ENCODE results near the gene ARAP3.
A peak's percentile ranks its signal among the peaks of the same experiment; 100 is the strongest.

Gene ARAP3

GRCh38 chr5:141639357-141640050, 42.5 kb downstream of the ARAP3 start:
- no peak for DNase-seq

- DNase-seq = no peak
Measured at GRCh38 chr5:141638771-141639170, 43.3 kb downstream of the ARAP3 start.

DNA sequence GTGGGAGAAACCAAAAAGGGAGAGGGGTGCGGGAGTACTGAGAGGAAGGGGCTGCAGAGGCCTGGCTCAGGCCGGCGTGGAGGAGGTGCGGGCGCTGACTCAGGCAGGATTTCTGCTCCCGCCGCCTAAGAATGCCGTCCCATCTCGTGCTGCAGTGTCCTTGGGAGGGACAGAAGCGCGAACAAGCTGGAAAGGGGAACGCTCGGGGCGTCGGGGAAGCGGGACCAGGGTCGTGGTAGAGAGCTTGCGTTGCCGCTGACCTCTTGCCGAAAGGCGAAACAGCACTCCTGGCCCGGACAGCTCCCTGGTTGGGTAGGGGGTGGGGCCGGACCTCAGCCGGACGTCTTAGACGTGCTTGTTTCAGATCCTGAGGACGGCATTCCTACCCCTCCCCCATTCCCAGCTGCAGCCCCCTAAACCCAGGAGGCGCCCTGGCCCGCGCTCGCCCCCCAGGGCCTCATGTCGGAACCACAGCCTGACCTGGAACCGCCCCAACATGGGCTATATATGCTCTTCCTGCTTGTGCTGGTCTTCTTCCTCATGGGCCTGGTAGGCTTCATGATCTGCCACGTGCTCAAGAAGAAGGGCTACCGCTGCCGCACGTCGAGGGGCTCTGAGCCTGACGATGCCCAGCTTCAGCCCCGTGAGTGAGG, 44.1 kb downstream of the ARAP3 start:
- peak; percentile 55 for DNase-seq

- peak; percentile 51 for DNase-seq
Measured at GRCh38 chr5:141637123-141637766, 44.8 kb downstream of the ARAP3 start.

GRCh38 chr5:141636413-141637122, 45.5 kb downstream of the ARAP3 start, which contains the start of the genes HDAC3 and RELL2:
Gene HDAC3 (minus strand): TSS chr5:141636849. CDS start chr5:141636790, 59 bp downstream.
Gene RELL2 (plus strand): TSS chr5:141636997. CDS start chr5:141638226, 1,229 bp downstream.
- DNase-seq = peak; percentile 86

- DNase-seq = no peak
Measured at GRCh38 chr5:141636106-141636412, 46.0 kb downstream of the ARAP3 start.

- DNase-seq = no peak
Measured at GRCh38 chr5:141635646-141636045, 46.4 kb downstream of the ARAP3 start.

GRCh38 chr5:141634720-141635119, 47.3 kb downstream of the ARAP3 start:
- no peak for DNase-seq

GRCh38 chr5:141633871-141634561, 48.0 kb downstream of the ARAP3 start:
- no peak for DNase-seq

DNA sequence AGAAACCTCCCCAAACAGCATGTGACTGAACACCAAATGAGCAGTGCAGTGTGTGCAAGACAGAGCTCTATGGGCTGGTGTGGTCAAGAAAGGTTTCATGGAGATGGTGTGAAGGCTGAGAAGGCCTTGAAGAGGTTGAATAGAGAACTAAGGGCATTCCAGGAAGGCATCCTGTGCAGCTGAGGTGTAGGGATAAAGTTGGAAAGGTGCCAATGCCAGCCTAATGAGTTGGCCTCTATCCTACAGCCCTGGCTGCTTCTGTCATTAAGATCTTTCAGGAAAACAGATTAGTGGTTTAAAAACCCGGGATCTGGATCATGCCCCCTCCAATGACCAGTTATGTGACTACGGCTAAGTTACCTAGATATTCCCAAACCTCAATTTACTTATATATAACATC, 49.4 kb downstream of the ARAP3 start:
- DNase-seq = no peak

GRCh38 chr5:141630570-141631140, 51.4 kb downstream of the ARAP3 start:
- no peak for DNase-seq

GRCh38 chr5:141628175-141628788, 53.7 kb downstream of the ARAP3 start:
- no peak for DNase-seq

DNA sequence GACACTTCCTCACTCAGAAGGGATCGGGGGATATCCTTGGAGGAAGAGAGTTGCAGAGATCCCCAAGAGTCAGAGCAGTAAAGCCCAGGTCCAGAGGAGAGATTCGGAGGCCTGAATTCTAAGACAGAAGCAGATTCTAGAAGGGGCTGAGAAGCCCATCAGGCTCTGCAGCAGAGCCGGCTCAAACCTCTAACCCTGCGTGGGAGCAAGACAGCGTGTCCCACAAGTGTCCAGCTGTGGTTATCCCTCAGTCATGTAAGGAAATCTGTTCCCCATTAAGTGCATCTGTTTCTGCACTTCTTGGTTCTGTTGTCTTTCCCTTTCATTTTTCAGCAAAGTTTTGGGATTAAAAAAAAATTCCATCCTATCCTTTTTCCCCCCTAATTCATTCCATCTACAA, 58.4 kb downstream of the ARAP3 start:
- no peak for DNase-seq

- DNase-seq = no peak
Measured at GRCh38 chr5:141623186-141623585, 58.8 kb downstream of the ARAP3 start.

DNA sequence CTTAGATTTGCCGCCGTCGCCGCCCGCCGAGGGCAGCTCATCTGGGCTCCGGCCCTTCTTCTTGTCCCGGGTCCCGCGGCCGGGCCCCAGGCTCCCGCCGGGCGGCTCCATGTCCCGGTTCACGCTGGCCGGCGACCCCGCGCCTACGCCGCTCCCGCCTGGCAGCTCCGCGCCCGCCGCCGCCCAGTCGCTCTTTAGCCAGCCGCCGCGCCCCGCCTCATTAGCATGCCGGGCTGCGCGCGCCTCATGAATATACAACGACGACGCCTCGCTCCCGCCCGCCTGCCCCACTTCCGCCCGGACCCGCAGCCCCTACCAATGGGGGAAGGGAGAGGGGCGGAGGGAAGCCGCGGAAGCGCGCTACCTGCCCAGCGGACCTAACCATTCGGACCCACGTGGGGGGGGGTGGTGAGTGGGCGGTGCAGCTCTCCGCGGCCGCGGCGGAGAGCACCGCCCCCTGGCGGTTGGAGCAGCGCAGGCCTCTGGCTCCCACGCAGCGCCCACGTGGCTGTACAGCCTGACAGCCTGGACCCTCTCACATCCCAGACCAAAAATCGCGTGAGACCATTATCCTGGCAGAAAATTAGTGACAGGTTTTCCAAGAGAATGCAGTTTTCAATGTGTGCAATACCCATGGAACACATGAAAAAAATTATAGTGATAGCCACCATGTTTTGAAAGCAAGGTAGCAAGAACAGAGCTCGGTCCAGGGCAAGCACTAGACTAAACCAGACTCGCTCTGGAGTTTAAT, 63.1 kb downstream of the ARAP3 start, which contains the start of gene DIAPH1:
DIAPH1 (minus strand) TSS at position 197 of the 751 bp plus-strand sequence; CDS start at position 111, 86 bp downstream.
- DNase-seq = peak; percentile 99

GRCh38 chr5:141618030-141618803, 63.8 kb downstream of the ARAP3 start:
- peak; percentile 52 for DNase-seq

- DNase-seq = no peak
Measured at GRCh38 chr5:141617682-141618029, 64.4 kb downstream of the ARAP3 start.

DNA sequence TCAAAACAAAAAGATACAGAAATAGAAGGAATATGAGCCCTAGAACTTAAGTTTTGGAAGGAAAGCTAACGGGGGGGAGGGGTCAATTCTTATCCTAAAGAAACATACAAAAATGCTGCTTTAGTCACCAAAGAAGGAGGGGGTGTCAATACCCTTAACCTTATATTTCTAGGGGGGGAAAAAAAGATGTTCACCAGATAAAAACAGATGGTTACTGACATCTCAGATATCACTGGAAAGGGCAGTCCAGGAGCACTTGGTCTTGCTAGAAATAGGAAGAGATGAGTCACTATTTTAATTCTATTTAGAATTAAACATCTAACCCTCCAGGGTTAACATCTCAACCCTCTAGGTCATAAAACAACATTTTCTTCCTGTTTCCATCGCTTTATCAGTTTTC, 64.9 kb downstream of the ARAP3 start:
- no peak for DNase-seq

GRCh38 chr5:141615991-141616720, 65.9 kb downstream of the ARAP3 start:
- no peak for DNase-seq

DNA sequence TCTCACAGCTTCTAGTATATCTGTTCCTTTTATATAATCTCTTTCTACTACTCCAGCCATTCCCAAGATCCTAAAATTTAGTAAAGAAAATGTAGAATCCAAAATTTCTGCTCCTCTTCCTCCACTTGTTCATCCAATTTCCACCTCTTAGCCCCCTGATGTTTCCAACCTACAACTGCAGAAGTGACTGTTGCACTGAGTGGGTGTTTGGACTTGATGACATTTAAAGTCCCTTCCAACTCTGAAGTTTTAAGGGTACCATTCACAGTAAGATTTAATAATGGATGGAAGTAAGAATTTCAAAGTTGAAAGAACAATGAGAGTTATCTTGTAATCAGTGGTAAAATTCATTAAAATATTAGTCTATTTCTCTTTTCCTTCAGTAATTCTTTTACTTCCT, 68.7 kb downstream of the ARAP3 start:
- DNase-seq = no peak

Measured in stimulated activated naive CD4-positive, alpha-beta T cell treated with Interleukin-2 at 50 U/mL for 16 hours (primary cell).